Left forelimb (tissue), 1 donor: ENCODE results near the gene RBM20.
A peak's percentile ranks its signal among the peaks of the same experiment; 100 is the strongest.

Source experiments
- DNase-seq: peaks from one replicate; pipeline ENCODE4 v3.0.0-alpha.2; 2018; ENCODE audit warnings: low spot score

Gene RBM20

GRCh38 chr10:110871298-110872084, 227.4 kb downstream of the RBM20 start, which contains the start of gene PDCD4:
TSS of gene PDCD4 (plus strand) at chr10:110871928. CDS start at chr10:110876028, 4,100 bp downstream.
- DNase-seq: peak; percentile 100

GRCh38 chr10:110872145-110872983, 228.2 kb downstream of the RBM20 start:
- DNase-seq: peak; percentile 91

GRCh38 chr10:110872984-110873923, 229.1 kb downstream of the RBM20 start:
- no peak for DNase-seq

GRCh38 chr10:110873951-110874350, 229.8 kb downstream of the RBM20 start:
- no peak for DNase-seq

- no peak for DNase-seq
Observed at GRCh38 chr10:110876000-110876399, 231.9 kb downstream of the RBM20 start.

- no peak for DNase-seq
Observed at GRCh38 chr10:110876788-110877187, 232.7 kb downstream of the RBM20 start.

- no peak for DNase-seq
Observed at GRCh38 chr10:110880012-110880411, 235.9 kb downstream of the RBM20 start.

- DNase-seq: no peak
Observed at GRCh38 chr10:110881247-110881646, 237.1 kb downstream of the RBM20 start.

GRCh38 chr10:110881905-110882304, 237.8 kb downstream of the RBM20 start:
- no peak for DNase-seq

- no peak for DNase-seq
Observed at GRCh38 chr10:110883924-110884323, 239.8 kb downstream of the RBM20 start.

- no peak for DNase-seq
Observed at GRCh38 chr10:110885932-110886674, 242.0 kb downstream of the RBM20 start.

- DNase-seq: no peak
Observed at GRCh38 chr10:110887560-110887959, 243.4 kb downstream of the RBM20 start.
